ENCODE results near the gene SH3RF3.
"Not testable (repeated sequence)": the region's sequence is repeated elsewhere in the genome, so short reads cannot be mapped to it uniquely, and the experiment has no call there.

The SH3RF3 gene

GRCh38 chr2:109157563-109158105 is 28.6 kb downstream of the SH3RF3 start:
- no peak for DNase-seq (ENCODE audit: low read depth in 2 of 2)

- DNase-seq (ENCODE audit: low read depth in 2 of 2): no peak
Observed at GRCh38 chr2:109158237-109158636, 29.2 kb downstream of the SH3RF3 start.

- no peak for DNase-seq (ENCODE audit: low read depth in 2 of 2)
Observed at GRCh38 chr2:109159096-109159495, 30.1 kb downstream of the SH3RF3 start.

GRCh38 chr2:109160714-109161440 is 31.9 kb downstream of the SH3RF3 start:
- DNase-seq (ENCODE audit: low read depth in 2 of 2): no peak

- not testable (repeated sequence) for DNase-seq (ENCODE audit: low read depth in 2 of 2)
Observed at GRCh38 chr2:109162367-109162766, 33.4 kb downstream of the SH3RF3 start.

- no peak for DNase-seq (ENCODE audit: low read depth in 2 of 2)
Observed at GRCh38 chr2:109162999-109163398, 34.0 kb downstream of the SH3RF3 start.

GRCh38 chr2:109164311-109164710 is 35.3 kb downstream of the SH3RF3 start:
- no peak for DNase-seq (ENCODE audit: low read depth in 2 of 2)

GRCh38 chr2:109164739-109165221 is 35.8 kb downstream of the SH3RF3 start:
- no peak for DNase-seq (ENCODE audit: low read depth in 2 of 2)

GRCh38 chr2:109166811-109167210 is 37.8 kb downstream of the SH3RF3 start:
- no peak for DNase-seq (ENCODE audit: low read depth in 2 of 2)

GRCh38 chr2:109168086-109168485 is 39.1 kb downstream of the SH3RF3 start:
- DNase-seq (ENCODE audit: low read depth in 2 of 2): no peak

- no peak for DNase-seq (ENCODE audit: low read depth in 2 of 2)
Observed at GRCh38 chr2:109168716-109169115, 39.7 kb downstream of the SH3RF3 start.

- DNase-seq (ENCODE audit: low read depth in 2 of 2): no peak
Observed at GRCh38 chr2:109170645-109171044, 41.6 kb downstream of the SH3RF3 start.

- no peak for DNase-seq (ENCODE audit: low read depth in 2 of 2)
Observed at GRCh38 chr2:109171444-109172334, 42.7 kb downstream of the SH3RF3 start.

- DNase-seq (ENCODE audit: low read depth in 2 of 2): no peak
Observed at GRCh38 chr2:109172556-109173105, 43.6 kb downstream of the SH3RF3 start.

- DNase-seq (ENCODE audit: low read depth in 2 of 2): no peak
Observed at GRCh38 chr2:109173311-109174171, 44.5 kb downstream of the SH3RF3 start.

GRCh38 chr2:109174214-109174613 is 45.2 kb downstream of the SH3RF3 start:
- DNase-seq (ENCODE audit: low read depth in 2 of 2): no peak

GRCh38 chr2:109174626-109175349 is 45.8 kb downstream of the SH3RF3 start:
- DNase-seq (ENCODE audit: low read depth in 2 of 2): no peak

- no peak for DNase-seq (ENCODE audit: low read depth in 2 of 2)
Observed at GRCh38 chr2:109175350-109175678, 46.3 kb downstream of the SH3RF3 start.

- DNase-seq (ENCODE audit: low read depth in 2 of 2): no peak
Observed at GRCh38 chr2:109176928-109177327, 47.9 kb downstream of the SH3RF3 start.

- DNase-seq (ENCODE audit: low read depth in 2 of 2): no peak
Observed at GRCh38 chr2:109177635-109178034, 48.6 kb downstream of the SH3RF3 start.

GRCh38 chr2:109178968-109179367 is 50.0 kb downstream of the SH3RF3 start:
- DNase-seq (ENCODE audit: low read depth in 2 of 2): no peak

Data from stimulated activated CD8-positive, alpha-beta memory T cell treated with anti-CD3 and anti-CD28 coated beads, Interleukin-2, amount 100 ng/mL, for 1 hour (primary cell).